Trophoblast cell (in vitro differentiated cells and primary cell): ENCODE results near the gene PITHD1. TPM values are rescaled to one million over a fixed set of nuclear protein-coding genes. Genes with fewer than 3 reads are reported as not detected.
"Not testable (repeated sequence)": the region's sequence is repeated elsewhere in the genome, so short reads cannot be mapped to it uniquely, and the experiment has no call there.

ENCODE experiments used
- DNase-seq, 2 donors: peaks; one replicate each; pipeline ENCODE4 v3.0.0-alpha.2; 2016
- H2AFZ ChIP-seq: 2 replicates; pipeline ENCODE4 v1.6.1; 2013; ENCODE audit warnings: low read length, moderate library complexity, mild to moderate bottlenecking; ENCODE audit not compliant: insufficient read depth, poor library complexity
- H2AK5ac ChIP-seq: 2 replicates; pipeline ENCODE4 v1.6.1; 2013; ENCODE audit warnings: mild to moderate bottlenecking, low read length
- H2BK120ac ChIP-seq: 2 replicates; pipeline ENCODE4 v1.6.1; 2013; ENCODE audit warnings: low read length, mild to moderate bottlenecking, moderate library complexity; ENCODE audit not compliant: insufficient read depth, poor library complexity
- H2BK12ac ChIP-seq: 2 replicates; pipeline ENCODE4 v1.6.1; 2013; ENCODE audit warnings: mild to moderate bottlenecking, low read length, moderate library complexity
- H2BK5ac ChIP-seq: 2 replicates; pipeline ENCODE4 v1.6.1; 2013; ENCODE audit warnings: low read length, low read depth, moderate library complexity, mild to moderate bottlenecking; ENCODE audit not compliant: poor library complexity
- H3K14ac ChIP-seq: 2 replicates; pipeline ENCODE4 v1.6.1; 2013; ENCODE audit warnings: mild to moderate bottlenecking, low read length
- H3K18ac ChIP-seq: 2 replicates; pipeline ENCODE4 v1.6.1; 2013; ENCODE audit warnings: mild to moderate bottlenecking, low read length
- H3K23ac ChIP-seq: 2 replicates; pipeline ENCODE4 v1.6.1; 2013; ENCODE audit warnings: low read length
- H3K27ac ChIP-seq: 2 replicates; pipeline ENCODE4 v1.5.1; 2013; ENCODE audit warnings: low read depth, mild to moderate bottlenecking, inconsistent platforms, low read length, moderate library complexity
- H3K27me3 ChIP-seq: 2 replicates; pipeline ENCODE4 v1.6.1; 2013; ENCODE audit warnings: inconsistent platforms, mild to moderate bottlenecking, low read length, moderate library complexity; ENCODE audit not compliant: insufficient read depth
- H3K36me3 ChIP-seq, 2 experiments: 1 replicate in 1 of 2; 2 replicates in 1 of 2; pipeline ENCODE4 v1.6.1; 2013; ENCODE audit warnings: low read length in 2 of 2, mild to moderate bottlenecking in 2 of 2, moderate library complexity in 1 of 2; ENCODE audit not compliant: insufficient read depth in 2 of 2, control insufficient read depth in 1 of 2
- H3K4ac ChIP-seq: 2 replicates; pipeline ENCODE4 v1.6.1; 2013; ENCODE audit warnings: low read depth, mild to moderate bottlenecking, low read length, moderate library complexity
- H3K4me1 ChIP-seq, 2 experiments: 1 replicate in 1 of 2; 2 replicates in 1 of 2; pipeline ENCODE4 v1.6.1; 2013; ENCODE audit warnings: low read length in 2 of 2, mild to moderate bottlenecking in 2 of 2, moderate library complexity in 1 of 2; ENCODE audit not compliant: insufficient read depth in 2 of 2, control insufficient read depth in 1 of 2
- H3K4me2 ChIP-seq: 2 replicates; pipeline ENCODE4 v1.6.1; 2013; ENCODE audit warnings: inconsistent platforms, mild to moderate bottlenecking, low read length, moderate library complexity
- H3K4me3 ChIP-seq: 2 replicates; pipeline ENCODE4 v1.5.1; 2013; ENCODE audit warnings: mild to moderate bottlenecking, low read depth, low read length, inconsistent platforms
- H3K79me1 ChIP-seq: one replicate; pipeline ENCODE4 v1.6.1; 2013; ENCODE audit warnings: low read length
- H3K79me2 ChIP-seq: 2 replicates; pipeline ENCODE4 v1.6.1; 2013; ENCODE audit warnings: low read length, mild to moderate bottlenecking; ENCODE audit not compliant: control insufficient read depth, insufficient read depth, poor library complexity
- H3K9ac ChIP-seq: 2 replicates; pipeline ENCODE4 v1.6.1; 2013; ENCODE audit warnings: mild to moderate bottlenecking, low read length
- H3K9me3 ChIP-seq: 2 replicates; pipeline ENCODE4 v1.6.1; 2013; ENCODE audit warnings: low read depth, mild to moderate bottlenecking, control low read depth, inconsistent platforms, low read length; ENCODE audit not compliant: insufficient read depth
- H4K12ac ChIP-seq: 2 replicates; pipeline ENCODE4 v1.6.1; 2013; ENCODE audit warnings: low read depth, mild to moderate bottlenecking, low read length, moderate library complexity
- H4K8ac ChIP-seq: 2 replicates; pipeline ENCODE4 v1.6.1; 2013; ENCODE audit warnings: low read depth, mild to moderate bottlenecking, low read length, moderate library complexity
- H4K91ac ChIP-seq: one replicate; pipeline ENCODE4 v1.6.1; 2013; ENCODE audit warnings: low read depth, mild to moderate bottlenecking, low read length, moderate library complexity
- WGBS: extraction: QIAGEN DNeasy Blood & Tissue Kit; methylation state at CpG from one replicate; pipeline ENCODE4 v1.1.7; 2013; ENCODE audit warnings: missing lambda C conversion rate; ENCODE audit not compliant: insufficient read length, insufficient coverage; ENCODE audit errors: extremely low coverage; 5-methylcytosine and 5-hydroxymethylcytosine counted together
- polyA plus RNA-seq: library from polyadenylated mRNA; stranded (reverse); fragments of 200-250 nt; gene quantifications from 2 replicates; pipeline ENCODE4 v1.2.3, GENCODE V29; 2013

PITHD1 gene, protein sequence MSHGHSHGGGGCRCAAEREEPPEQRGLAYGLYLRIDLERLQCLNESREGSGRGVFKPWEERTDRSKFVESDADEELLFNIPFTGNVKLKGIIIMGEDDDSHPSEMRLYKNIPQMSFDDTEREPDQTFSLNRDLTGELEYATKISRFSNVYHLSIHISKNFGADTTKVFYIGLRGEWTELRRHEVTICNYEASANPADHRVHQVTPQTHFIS
- polyA plus RNA-seq: 21.1 TPM in 2 replicates

- Histone ChIP-seq H4K8ac (peak within 1 kb of the TSS; percentile 98), H2BK120ac (peak within 1 kb of the TSS; percentile 81), H3K9me3 (no peaks in the 10 kb centered on the region), H2BK12ac (no peak within 1 kb of the TSS), H3K18ac (peak within 1 kb of the TSS; percentile 96), H2AK5ac (peak within 1 kb of the TSS; percentile 92), H3K27ac (peak within 1 kb of the TSS; percentile 43), H2BK5ac (peak within 1 kb of the TSS; percentile 67), H2AFZ (peak within 1 kb of the TSS; percentile 98), H4K91ac (peak within 1 kb of the TSS; percentile 85), H4K12ac (peak within 1 kb of the TSS; percentile 88), H3K27me3 (no peaks in the 10 kb centered on the region), H3K23ac (peak within 1 kb of the TSS; percentile 48), H3K4me2 (peak within 1 kb of the TSS; percentile 92), H3K4me1 (peaks cover 3 to 8% of the 10 kb centered on the region in 2 experiments), H3K36me3 (peaks cover 1 to 5% of the 10 kb centered on the region in 2 experiments), H3K9ac (peak within 1 kb of the TSS; percentile 89), H3K4ac (peak within 1 kb of the TSS; percentile 97), H3K4me3 (peak within 1 kb of the TSS; percentile 99), H3K79me1 (peaks cover 5% of the 10 kb centered on the region), H3K14ac (peak within 1 kb of the TSS; percentile 98), H3K79me2 (peaks cover 12% of the 10 kb centered on the region)
- peak; percentile 83 to 91 for DNase-seq
- no CpG with 5 or more reads among the region's 91 CpGs for WGBS
These were observed at the start of gene PITHD1 for GRCh38 chr1:23777979-23778814. PITHD1 (plus strand) TSS chr1:23778418; CDS start chr1:23778516, 98 bp downstream.

GRCh38 chr1:23732363-23733224, 45.6 kb upstream of the PITHD1 start:
- H2BK12ac ChIP-seq: no peak overlapping the region
- no peak overlapping the region for H4K8ac ChIP-seq
- H3K79me2 ChIP-seq: no peaks in the 10 kb centered on the region
- H3K79me1 ChIP-seq: no peaks in the 10 kb centered on the region
- no peak overlapping the region for H3K23ac ChIP-seq
- H3K18ac ChIP-seq: no peak overlapping the region
- H4K91ac ChIP-seq: no peak overlapping the region
- H3K4me3 ChIP-seq: no peak overlapping the region
- no peak overlapping the region for H3K14ac ChIP-seq
- no peak overlapping the region for H4K12ac ChIP-seq
- peaks cover 0 to 3% of the 10 kb centered on the region in 2 experiments for H3K36me3 ChIP-seq
- H3K9me3 ChIP-seq: no peaks in the 10 kb centered on the region
- H2AK5ac ChIP-seq: no peak overlapping the region
- H3K27ac ChIP-seq: no peak overlapping the region
- H2BK5ac ChIP-seq: no peak overlapping the region
- no peak overlapping the region for H3K4me2 ChIP-seq
- no peak overlapping the region for H2BK120ac ChIP-seq
- no CpG with 5 or more reads among the region's 10 CpGs for WGBS
- H3K4ac ChIP-seq: no peak overlapping the region
- DNase-seq: no peak
- no peak overlapping the region for H3K9ac ChIP-seq
- H3K4me1 ChIP-seq: no peaks in the 10 kb centered on the region
- H2AFZ ChIP-seq: no peak overlapping the region
- H3K27me3 ChIP-seq: no peaks in the 10 kb centered on the region

DNA sequence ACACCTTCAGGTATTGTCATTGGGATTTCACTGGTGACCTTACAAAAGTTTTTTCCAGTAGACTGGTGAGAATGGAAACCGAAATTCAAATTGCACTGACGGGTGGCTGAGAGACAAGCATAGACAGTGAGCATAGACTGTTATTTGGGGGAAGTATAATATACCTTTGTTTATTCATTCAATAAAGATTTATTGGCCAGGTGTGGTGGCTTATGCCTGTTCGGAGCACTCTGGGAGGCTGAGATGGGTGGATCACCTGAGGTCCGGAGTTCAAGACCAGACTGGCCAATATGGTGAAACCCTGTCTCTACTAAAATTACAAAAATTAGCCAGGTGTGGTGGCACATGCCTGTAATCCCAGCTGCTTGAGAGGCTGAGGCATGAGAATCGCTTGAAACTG, 44.9 kb upstream of the PITHD1 start:
- not testable (repeated sequence) for H3K4me2 ChIP-seq, H2BK12ac ChIP-seq, H3K9ac ChIP-seq, H3K27ac ChIP-seq, DNase-seq, H2BK5ac ChIP-seq, H3K4me3 ChIP-seq, H3K9me3 ChIP-seq, H3K4me1 ChIP-seq, H3K79me1 ChIP-seq, H3K79me2 ChIP-seq, H3K23ac ChIP-seq, H4K12ac ChIP-seq, H3K14ac ChIP-seq, H2BK120ac ChIP-seq, H4K8ac ChIP-seq, H2AFZ ChIP-seq, H2AK5ac ChIP-seq, H3K27me3 ChIP-seq, H3K36me3 ChIP-seq, H4K91ac ChIP-seq, H3K4ac ChIP-seq, H3K18ac ChIP-seq
- WGBS: no CpG with 5 or more reads among the region's 5 CpGs

DNA sequence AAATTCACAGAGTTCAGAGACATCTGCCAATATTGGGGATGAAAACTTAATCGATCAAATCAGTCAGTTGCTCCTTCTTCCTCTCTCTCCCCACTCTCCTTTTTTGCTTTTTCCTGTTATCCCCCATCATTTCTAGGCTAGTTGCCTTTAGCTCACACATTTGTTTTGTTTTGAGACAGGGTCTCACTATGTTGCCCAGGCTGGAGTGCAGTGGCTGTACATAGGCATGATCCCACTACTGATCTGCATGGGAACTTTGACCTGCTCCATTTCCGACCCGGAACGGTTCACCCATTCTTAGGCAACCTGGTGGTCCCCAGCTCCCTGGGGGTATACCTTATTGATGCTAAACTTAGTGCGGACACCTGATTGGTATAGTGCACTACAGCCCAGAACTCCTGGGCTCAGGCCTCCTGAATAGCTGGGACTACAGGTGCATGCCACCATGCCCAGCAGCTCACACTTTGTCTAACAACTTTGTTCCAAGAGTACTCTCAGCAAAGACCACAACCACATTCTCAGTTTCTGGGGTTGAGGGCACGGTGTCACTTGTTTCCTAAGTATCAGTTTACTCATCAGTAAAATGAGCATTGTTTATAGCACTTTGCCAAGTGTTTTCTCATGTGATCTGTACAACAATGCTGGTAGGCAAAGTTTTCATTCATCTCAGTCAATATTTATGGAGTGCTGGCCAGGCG, 41.6 kb upstream of the PITHD1 start:
- no peak overlapping the region for H3K4me2 ChIP-seq
- H2AK5ac ChIP-seq: no peak overlapping the region
- H3K9me3 ChIP-seq: no peaks in the 10 kb centered on the region
- no peaks in the 10 kb centered on the region for H3K79me2 ChIP-seq
- H3K23ac ChIP-seq: no peak overlapping the region
- H3K4me1 ChIP-seq: no peaks in the 10 kb centered on the region
- H3K36me3 ChIP-seq: no peaks in the 10 kb centered on the region
- H4K91ac ChIP-seq: no peak overlapping the region
- H4K12ac ChIP-seq: no peak overlapping the region
- no peak overlapping the region for H3K9ac ChIP-seq
- no peaks in the 10 kb centered on the region for H3K27me3 ChIP-seq
- no peak overlapping the region for H3K27ac ChIP-seq
- no peak overlapping the region for H2BK120ac ChIP-seq
- no CpG with 5 or more reads among the region's 7 CpGs for WGBS
- no peak overlapping the region for H3K18ac ChIP-seq
- no peak overlapping the region for H3K14ac ChIP-seq
- H2BK5ac ChIP-seq: no peak overlapping the region
- H2AFZ ChIP-seq: no peak overlapping the region
- no peaks in the 10 kb centered on the region for H3K79me1 ChIP-seq
- no peak for DNase-seq
- no peak overlapping the region for H3K4me3 ChIP-seq
- no peak overlapping the region for H3K4ac ChIP-seq
- no peak overlapping the region for H2BK12ac ChIP-seq
- H4K8ac ChIP-seq: no peak overlapping the region
